IgD-negative memory B cell (primary cell): ENCODE data around the gene FAM174C. TPM values are rescaled to one million over a fixed set of nuclear protein-coding genes. Genes with fewer than 3 reads are reported as not detected.

Experiments used
- H3K27ac Mint-ChIP-seq, 3 donors: one replicate each; pipeline ENCODE4 v1.8.0; 2020 to 2022; ENCODE audit warnings: mild to moderate bottlenecking in 3 of 3, mixed read lengths in 3 of 3, moderate library complexity in 1 of 3
- H3K27me3 Mint-ChIP-seq: one replicate; pipeline ENCODE4 v1.8.0; 2021; ENCODE audit warnings: mixed read lengths
- H3K36me3 Mint-ChIP-seq: one replicate; pipeline ENCODE4 v1.8.0; 2020; ENCODE audit warnings: mild to moderate bottlenecking, mixed read lengths
- H3K4me1 Mint-ChIP-seq, 3 donors: one replicate each; pipeline ENCODE4 v1.8.0; 2020 to 2022; ENCODE audit warnings: mixed read lengths in 3 of 3, mild to moderate bottlenecking in 1 of 3
- H3K4me3 Mint-ChIP-seq, 4 donors: one replicate each; pipeline ENCODE4 v1.8.0; 2020 to 2022; ENCODE audit warnings: mild to moderate bottlenecking in 4 of 4, mixed read lengths in 4 of 4, moderate library complexity in 3 of 4
- H3K9me3 Mint-ChIP-seq, 3 donors: one replicate each; pipeline ENCODE4 v1.8.0; 2020 to 2021; ENCODE audit warnings: mixed read lengths in 3 of 3, mild to moderate bottlenecking in 1 of 3
- polyA plus RNA-seq: library from polyadenylated mRNA; unstranded; fragments of 300-500 nt; fragmentation: Illumina TruSeq; gene quantifications from one replicate; pipeline ENCODE4 v1.2.3, GENCODE V29; 2021

Gene FAM174C
- polyA plus RNA-seq, 1 donor from 2014 or later, result 115 TPM

- Mint-ChIP-seq H3K9me3 (no peaks in the 10 kb centered on the region), H3K36me3 (peaks cover 3% of the 10 kb centered on the region), H3K27ac (peak overlapping the region; percentile 95 to 100 (median 98)), H3K4me3 (peak overlapping the region; percentile 78 to 99 (median 93)), H3K27me3 (peaks cover 1% of the 10 kb centered on the region), H3K4me1 (peaks cover 32 to 41% (median 34%) of the 10 kb centered on the region in 3 donors)
Measured at GRCh38 chr19:1259876-1260748, 15.2 kb upstream of the FAM174C start.

GRCh38 chr19:1260749-1261537 is 14.4 kb upstream of the FAM174C start:
- H3K4me3 Mint-ChIP-seq, result peak overlapping the region; percentile 78 to 99 (median 96)
- peaks cover 37 to 44% (median 40%) of the 10 kb centered on the region in 3 donors for H3K4me1 Mint-ChIP-seq
- peaks cover 3% of the 10 kb centered on the region for H3K36me3 Mint-ChIP-seq
- H3K9me3 Mint-ChIP-seq, result no peaks in the 10 kb centered on the region
- peak overlapping the region; percentile 95 to 100 (median 98) for H3K27ac Mint-ChIP-seq
- peaks cover 1% of the 10 kb centered on the region for H3K27me3 Mint-ChIP-seq

GRCh38 chr19:1261538-1261797 is 13.9 kb upstream of the FAM174C start:
- H3K27ac Mint-ChIP-seq, result peak overlapping the region; percentile 95 to 100 (median 98)
- H3K27me3 Mint-ChIP-seq, result peaks cover 1% of the 10 kb centered on the region
- no peaks in the 10 kb centered on the region for H3K9me3 Mint-ChIP-seq
- peaks cover 3% of the 10 kb centered on the region for H3K36me3 Mint-ChIP-seq
- H3K4me1 Mint-ChIP-seq, result peaks cover 38 to 44% (median 41%) of the 10 kb centered on the region in 3 donors
- H3K4me3 Mint-ChIP-seq, result peak overlapping the region; percentile 78 to 99 (median 96)

GRCh38 chr19:1261798-1262622 is 13.3 kb upstream of the FAM174C start:
- Mint-ChIP-seq H3K4me1 (peaks cover 38 to 44% (median 41%) of the 10 kb centered on the region in 3 donors), H3K27ac (peak overlapping the region; percentile 95 to 100 (median 99)), H3K27me3 (peaks cover 1% of the 10 kb centered on the region), H3K9me3 (no peaks in the 10 kb centered on the region), H3K36me3 (peaks cover 3% of the 10 kb centered on the region), H3K4me3 (peak overlapping the region; percentile 78 to 99 (median 96))

- Mint-ChIP-seq H3K4me3 (peak overlapping the region; percentile 78 to 89 (median 82)), H3K9me3 (no peaks in the 10 kb centered on the region)
Measured at GRCh38 chr19:1262623-1263123, 12.7 kb upstream of the FAM174C start.

GRCh38 chr19:1263188-1263587 is 12.1 kb upstream of the FAM174C start:
- Mint-ChIP-seq H3K4me1 (peaks cover 34 to 37% (median 35%) of the 10 kb centered on the region in 3 donors), H3K9me3 (no peaks in the 10 kb centered on the region), H3K27me3 (peaks cover 1% of the 10 kb centered on the region), H3K4me3 (peak overlapping the region; percentile 78 to 89 (median 82)), H3K36me3 (no peaks in the 10 kb centered on the region), H3K27ac (peak overlapping the region; percentile 95 to 99 (median 99))

More at GRCh38 chr19:1262623-1263123, 12.7 kb upstream of the FAM174C start:
- peaks cover under 1% of the 10 kb centered on the region for H3K36me3 Mint-ChIP-seq
- H3K27ac Mint-ChIP-seq, result peak overlapping the region; percentile 95 to 99 (median 99)
- H3K27me3 Mint-ChIP-seq, result peaks cover 1% of the 10 kb centered on the region
- H3K4me1 Mint-ChIP-seq, result peaks cover 36 to 40% (median 40%) of the 10 kb centered on the region in 3 donors

- Mint-ChIP-seq H3K27me3 (peaks cover 1% of the 10 kb centered on the region), H3K4me1 (peaks cover 27 to 38% (median 34%) of the 10 kb centered on the region in 3 donors), H3K9me3 (no peaks in the 10 kb centered on the region), H3K36me3 (no peaks in the 10 kb centered on the region), H3K4me3 (peak overlapping the region; percentile 78 to 92 (median 87)), H3K27ac (peak overlapping the region; percentile 95 to 99 (median 99))
Measured at GRCh38 chr19:1264801-1265614, 10.3 kb upstream of the FAM174C start.

- Mint-ChIP-seq H3K9me3 (no peaks in the 10 kb centered on the region), H3K36me3 (no peaks in the 10 kb centered on the region), H3K4me3 (peak overlapping the region; percentile 78 to 92 (median 88)), H3K4me1 (peaks cover 33 to 41% (median 38%) of the 10 kb centered on the region in 3 donors), H3K27me3 (peaks cover 1% of the 10 kb centered on the region), H3K27ac (peak overlapping the region; percentile 95 to 99 (median 99))
Measured at GRCh38 chr19:1265615-1266128, 9.7 kb upstream of the FAM174C start.

GRCh38 chr19:1266129-1266915 is 9.0 kb upstream of the FAM174C start:
- Mint-ChIP-seq H3K27me3 (peaks cover 1% of the 10 kb centered on the region), H3K27ac (peak overlapping the region; percentile 95 to 99 (median 99)), H3K9me3 (no peaks in the 10 kb centered on the region), H3K36me3 (peaks cover 2% of the 10 kb centered on the region), H3K4me3 (peak overlapping the region; percentile 78 to 91 (median 86)), H3K4me1 (peaks cover 36 to 46% (median 41%) of the 10 kb centered on the region in 3 donors)

GRCh38 chr19:1266916-1267476 is 8.3 kb upstream of the FAM174C start:
- H3K4me1 Mint-ChIP-seq, result peaks cover 32 to 43% (median 37%) of the 10 kb centered on the region in 3 donors
- H3K4me3 Mint-ChIP-seq, result peak overlapping the region; percentile 81 to 91 (median 82)
- H3K9me3 Mint-ChIP-seq, result no peaks in the 10 kb centered on the region
- peak overlapping the region; percentile 59 to 99 (median 95) for H3K27ac Mint-ChIP-seq
- H3K27me3 Mint-ChIP-seq, result peaks cover 1% of the 10 kb centered on the region
- H3K36me3 Mint-ChIP-seq, result peaks cover 2% of the 10 kb centered on the region

- Mint-ChIP-seq H3K36me3 (peaks cover 2% of the 10 kb centered on the region), H3K9me3 (no peaks in the 10 kb centered on the region), H3K4me3 (peak overlapping the region; percentile 67 to 97 (median 88)), H3K4me1 (peaks cover 36 to 48% (median 41%) of the 10 kb centered on the region in 3 donors), H3K27me3 (peaks cover 1% of the 10 kb centered on the region), H3K27ac (peak overlapping the region; percentile 64 to 95 (median 80))
Measured at GRCh38 chr19:1267477-1268225, 7.7 kb upstream of the FAM174C start.
